Lower leg skin (tissue), 4 donors: ENCODE measurements around the gene ZNF444. TPM values are rescaled to one million over a fixed set of nuclear protein-coding genes. Genes with fewer than 3 reads are reported as not detected.

Experiments
- DNase-seq, 2 donors: peaks; one replicate each; pipeline ENCODE4 v3.0.0-alpha.2; 2019; ENCODE audit warnings: low spot score in 2 of 2
- H3K4me3 ChIP-seq: fragments of 200-600 bp; sonication (generic); 2 replicates; pipeline ENCODE4 v1.5.1; 2017; ENCODE audit warnings: mild to moderate bottlenecking, low read depth; ENCODE audit not compliant: poor library complexity, severe bottlenecking
- CTCF ChIP-seq, 3 donors: fragments of 450-650 bp; IDR thresholded peaks; one replicate each; pipeline ENCODE4 v1.5.1; 2016; ENCODE audit warnings: antibody characterized with exemption in 3 of 3, mild to moderate bottlenecking in 3 of 3, moderate library complexity in 2 of 3
- POLR2A ChIP-seq, 2 donors: fragments of 450-650 bp; IDR thresholded peaks; one replicate each; pipeline ENCODE4 v1.6.1; 2016 to 2017; ENCODE audit warnings: antibody characterized with exemption in 2 of 2, mild to moderate bottlenecking in 1 of 2, moderate library complexity in 1 of 2
- WGBS, 2 donors: methylation state at CpG; one replicate each; pipeline ENCODE4 v1.1.5; 2018; 5-methylcytosine and 5-hydroxymethylcytosine counted together
- intact Hi-C: fragments of 100-400 bp; cut with DNase I; formaldehyde crosslinking; loops from one replicate; pipeline ENCODE4 v1.15.0; 2023; ENCODE audit warnings: low total_unique reads
- total RNA-seq, 4 donors: library from RNA; depleted of rRNA; stranded (reverse); fragments of >200 nt; gene quantifications; one replicate each; pipeline ENCODE4 v1.1.0, GENCODE V29; 2016

Gene ZNF444
- total RNA-seq, 4 donors from 2014 or later, result 22.1 to 39.5 (median 30.6) TPM

- no peak overlapping the region for H3K4me3 ChIP-seq
- TF ChIP-seq CTCF (IDR thresholded peaks at IDR 0.05) (no peak), POLR2A (IDR thresholded peaks at IDR 0.05) (no peak)
- 58 to 62% methylated on average over 14 of the region's 14 CpGs for WGBS, 2 donors
- intact Hi-C loops, result no loop called here
- DNase-seq, result no peak
Observed at GRCh38 chr19:56132316-56132822, 8.7 kb upstream of the ZNF444 start.

DNA sequence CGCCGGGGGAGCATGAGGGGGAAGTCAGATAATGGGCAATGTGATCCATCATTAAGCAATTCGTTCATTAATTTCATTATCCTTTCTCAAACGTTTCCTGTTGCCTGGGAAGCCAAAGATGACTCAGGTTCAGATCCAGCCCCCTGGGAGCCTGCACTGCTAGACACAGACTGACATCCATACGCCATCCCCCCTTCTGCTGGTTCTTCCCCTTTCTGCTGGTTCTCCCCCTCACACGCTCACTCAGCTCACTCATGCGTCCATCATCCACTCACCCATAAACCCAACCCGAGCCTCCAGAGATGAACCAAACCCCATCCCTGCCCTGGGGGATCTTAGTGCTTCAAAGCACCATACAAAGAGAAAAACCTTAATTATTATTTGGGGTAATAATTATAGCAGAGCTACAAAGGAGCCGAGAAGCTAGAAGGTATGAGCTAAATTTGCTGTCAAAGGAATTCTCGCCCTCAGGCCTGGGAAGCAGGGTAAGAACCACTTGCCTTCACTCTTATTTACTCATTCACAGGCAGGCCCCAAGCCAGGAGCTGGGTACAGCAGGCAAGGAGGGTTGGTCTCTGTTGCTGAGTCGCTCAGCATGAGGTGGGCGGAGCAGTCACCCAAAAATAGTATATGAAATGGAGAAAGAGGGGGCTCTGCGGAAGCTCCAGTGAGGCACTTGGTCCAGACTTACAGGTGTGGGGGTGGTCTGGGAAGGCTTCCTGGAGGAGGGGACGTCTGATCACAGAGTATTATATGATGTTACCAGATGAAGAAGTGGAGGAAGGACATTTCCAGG, 7.0 kb upstream of the ZNF444 start:
- TF ChIP-seq CTCF (IDR thresholded peaks at IDR 0.05) (no peak), POLR2A (IDR thresholded peaks at IDR 0.05) (no peak)
- 43 to 45% methylated on average over 14 of the region's 14 CpGs for WGBS, 2 donors
- H3K4me3 ChIP-seq, result no peak overlapping the region
- DNase-seq, result no peak
- intact Hi-C loops, result no loop called here

GRCh38 chr19:56134654-56134921, 6.5 kb upstream of the ZNF444 start:
- WGBS, 2 donors, result 48 to 51% methylated on average over 5 of the region's 5 CpGs
- no peak for TF ChIP-seq CTCF (IDR thresholded peaks at IDR 0.05)
- no peak for TF ChIP-seq POLR2A (IDR thresholded peaks at IDR 0.05)
- DNase-seq, result no peak
- intact Hi-C loops, result no loop called here
- no peak overlapping the region for H3K4me3 ChIP-seq

GRCh38 chr19:56136362-56136761, 4.7 kb upstream of the ZNF444 start:
- 76 to 81% methylated on average over 10 of the region's 10 CpGs for WGBS, 2 donors
- no peak for DNase-seq
- intact Hi-C loops, result loop anchor here (1.0 kb wide), 1 partner anchor 30 kb away; no protein-coding TSS in a partner anchor
- TF ChIP-seq CTCF (IDR thresholded peaks at IDR 0.05), result no peak
- TF ChIP-seq POLR2A (IDR thresholded peaks at IDR 0.05), result no peak
- no peak overlapping the region for H3K4me3 ChIP-seq

- H3K4me3 ChIP-seq, result no peak overlapping the region
- DNase-seq, result no peak
- TF ChIP-seq CTCF (IDR thresholded peaks at IDR 0.05) (no peak), POLR2A (IDR thresholded peaks at IDR 0.05) (no peak)
- 55 to 56% methylated on average over 6 of the region's 6 CpGs for WGBS, 2 donors
- intact Hi-C loops, result no loop called here
Observed at GRCh38 chr19:56137405-56137804, 3.7 kb upstream of the ZNF444 start.

DNA sequence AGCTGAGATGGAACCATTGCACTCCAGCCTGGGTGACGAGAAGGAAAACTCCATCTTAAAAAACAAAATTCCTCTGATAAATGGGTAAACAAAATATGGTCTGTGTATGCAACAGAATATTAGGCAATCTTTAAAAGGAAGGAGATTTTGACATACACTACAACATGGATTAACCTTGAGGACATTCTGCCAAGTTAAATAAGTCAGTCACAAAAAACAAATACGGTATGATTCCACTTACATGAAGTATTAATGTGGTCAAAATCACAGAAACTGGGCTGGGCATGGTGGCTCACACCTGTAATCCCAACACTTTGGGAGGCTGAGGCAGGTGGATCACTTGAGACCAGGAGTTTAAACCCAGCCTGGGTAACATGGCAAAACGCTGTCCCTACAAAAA, 3.0 kb upstream of the ZNF444 start:
- WGBS, 2 donors, result 73 to 81% methylated on average over 3 of the region's 3 CpGs
- intact Hi-C loops, result no loop called here
- no peak overlapping the region for H3K4me3 ChIP-seq
- DNase-seq, result no peak
- TF ChIP-seq POLR2A (IDR thresholded peaks at IDR 0.05) (no peak), CTCF (IDR thresholded peaks at IDR 0.05) (no peak)
